Bronchial epithelial cell (primary cell): Measurements from ENCODE around the gene TTC27. TPM values are rescaled to one million over a fixed set of nuclear protein-coding genes. Genes with fewer than 3 reads are reported as not detected.
"Not testable (repeated sequence)": the region's sequence is repeated elsewhere in the genome, so short reads cannot be mapped to it uniquely, and the experiment has no call there.

Experiments
- DNase-seq: peaks from one replicate; pipeline ENCODE4 v3.0.0-alpha.2; 2010; ENCODE audit warnings: low read depth
- FAIRE-seq: peaks from 2 replicates; lab custom pipeline; 2011; peaks lifted over from hg19 to GRCh38; lab: Jason Lieb, UNC
- H3K27me3 ChIP-seq: 2 replicates; pipeline ENCODE4 v1.5.1; 2011; ENCODE audit warnings: low read length; ENCODE audit not compliant: control insufficient read depth, insufficient read depth
- H3K36me3 ChIP-seq: 2 replicates; pipeline ENCODE4 v1.5.1; 2011; ENCODE audit warnings: low read length; ENCODE audit not compliant: control insufficient read depth, insufficient read depth
- H3K4me3 ChIP-seq: 2 replicates; pipeline ENCODE4 v1.5.1; 2011; ENCODE audit warnings: mild to moderate bottlenecking, low read depth, low read length, control low read depth
- total RNA-seq: library from RNA; depleted of rRNA; stranded (reverse); fragments of >200 nt; gene quantifications from 2 replicates; pipeline ENCODE4 v1.2.1, GENCODE V29; 2014
- TF ChIP-seq, protein P1 (sequence below): IDR thresholded peaks from 2 replicates; pipeline ENCODE4 v1.5.1; 2011; ENCODE audit warnings: mild to moderate bottlenecking, moderate library complexity, low read length, control low read depth, inconsistent platforms; ENCODE audit not compliant: insufficient read depth, severe bottlenecking

The TTC27 gene
- total RNA-seq, 1 donor from 2014 or later: 25.3 TPM

DNA sequence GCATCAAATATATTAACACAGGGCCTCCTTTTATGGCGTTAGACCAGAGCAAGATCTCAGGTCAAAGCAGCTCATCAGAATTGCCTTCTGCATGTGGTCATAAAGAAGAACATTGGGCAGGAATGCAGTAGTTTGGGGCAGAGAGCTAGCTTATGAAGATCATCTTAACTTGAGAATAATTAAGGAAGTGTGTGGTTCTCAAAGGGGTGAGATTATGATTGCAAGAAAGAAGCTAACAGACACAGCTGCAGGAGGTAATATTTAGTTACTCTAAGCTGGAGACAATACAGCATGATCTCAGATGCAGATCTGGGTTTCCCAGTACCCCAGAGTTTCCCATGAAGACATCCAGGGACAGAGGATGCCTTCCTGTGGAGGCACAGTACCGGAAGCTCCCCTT, 91.6 kb downstream of the TTC27 start:
- DNase-seq (no peak), FAIRE-seq (no peak)
- TF ChIP-seq, protein P1, sequence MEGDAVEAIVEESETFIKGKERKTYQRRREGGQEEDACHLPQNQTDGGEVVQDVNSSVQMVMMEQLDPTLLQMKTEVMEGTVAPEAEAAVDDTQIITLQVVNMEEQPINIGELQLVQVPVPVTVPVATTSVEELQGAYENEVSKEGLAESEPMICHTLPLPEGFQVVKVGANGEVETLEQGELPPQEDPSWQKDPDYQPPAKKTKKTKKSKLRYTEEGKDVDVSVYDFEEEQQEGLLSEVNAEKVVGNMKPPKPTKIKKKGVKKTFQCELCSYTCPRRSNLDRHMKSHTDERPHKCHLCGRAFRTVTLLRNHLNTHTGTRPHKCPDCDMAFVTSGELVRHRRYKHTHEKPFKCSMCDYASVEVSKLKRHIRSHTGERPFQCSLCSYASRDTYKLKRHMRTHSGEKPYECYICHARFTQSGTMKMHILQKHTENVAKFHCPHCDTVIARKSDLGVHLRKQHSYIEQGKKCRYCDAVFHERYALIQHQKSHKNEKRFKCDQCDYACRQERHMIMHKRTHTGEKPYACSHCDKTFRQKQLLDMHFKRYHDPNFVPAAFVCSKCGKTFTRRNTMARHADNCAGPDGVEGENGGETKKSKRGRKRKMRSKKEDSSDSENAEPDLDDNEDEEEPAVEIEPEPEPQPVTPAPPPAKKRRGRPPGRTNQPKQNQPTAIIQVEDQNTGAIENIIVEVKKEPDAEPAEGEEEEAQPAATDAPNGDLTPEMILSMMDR: no peak

DNA sequence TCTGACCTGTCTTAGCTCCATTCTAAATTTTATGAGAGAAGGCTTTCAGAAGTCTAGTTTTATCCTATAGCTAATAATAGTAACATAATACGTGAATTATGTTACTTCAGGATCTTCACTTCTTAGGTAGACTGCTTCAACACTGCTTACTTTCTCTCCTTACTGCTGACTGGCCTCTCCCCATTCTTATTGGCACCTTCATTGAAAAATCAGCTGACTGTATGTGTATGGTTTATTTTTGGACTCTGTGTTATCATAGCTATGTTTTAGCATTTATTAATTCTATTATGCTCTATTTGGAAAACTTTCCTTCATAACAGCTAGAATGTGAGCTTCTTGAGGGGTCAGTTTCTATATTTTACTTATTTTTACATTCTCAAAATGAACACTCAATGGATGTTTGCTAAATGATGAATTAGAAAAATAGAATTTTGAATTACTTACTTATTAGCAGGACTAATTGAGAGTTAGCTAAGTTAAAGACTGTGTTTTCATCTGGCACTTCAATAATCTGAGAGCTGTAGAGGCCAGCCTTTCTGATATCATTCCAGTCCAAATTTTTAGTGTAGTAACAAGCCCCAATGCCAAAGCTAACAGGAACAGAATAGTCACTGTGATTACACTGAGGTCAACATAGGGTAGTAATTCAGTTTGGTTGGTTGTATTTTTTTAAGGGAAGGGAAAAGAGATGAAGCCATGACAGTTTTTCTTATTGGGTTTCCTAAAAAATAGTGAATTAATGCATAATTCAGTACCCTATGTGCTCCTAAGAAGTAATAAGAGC, 92.3 kb downstream of the TTC27 start:
- no peak for FAIRE-seq
- DNase-seq: no peak
- Histone ChIP-seq H3K36me3 (no peaks in the 10 kb centered on the region), H3K4me3 (no peak overlapping the region), H3K27me3 (no peaks in the 10 kb centered on the region)
- TF ChIP-seq, protein P1: no peak

More for the DNA sequence above, 91.6 kb downstream of the TTC27 start:
- Histone ChIP-seq H3K36me3 (no peaks in the 10 kb centered on the region), H3K27me3 (no peaks in the 10 kb centered on the region), H3K4me3 (no peak overlapping the region)

DNA sequence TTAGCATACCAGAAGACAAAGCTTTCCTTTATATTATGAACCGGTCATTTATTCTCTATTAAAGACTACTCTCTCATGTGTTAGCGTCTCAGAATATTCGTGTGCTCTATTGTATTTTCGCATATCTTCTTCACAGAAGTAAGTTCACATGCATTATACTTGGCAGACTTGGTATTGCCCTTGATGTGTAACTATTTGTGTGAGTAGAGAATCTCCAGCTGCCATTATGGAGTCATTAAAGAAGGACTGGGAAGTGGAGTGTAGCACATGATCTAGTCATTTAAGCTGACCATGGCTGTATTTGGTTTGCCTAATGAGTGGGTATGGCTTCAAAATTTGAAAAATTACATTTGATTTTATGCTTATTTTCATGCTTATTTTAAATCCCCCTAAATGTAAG, 92.9 kb downstream of the TTC27 start:
- no peak overlapping the region for H3K4me3 ChIP-seq
- no peak for DNase-seq
- H3K36me3 ChIP-seq: no peaks in the 10 kb centered on the region
- H3K27me3 ChIP-seq: no peaks in the 10 kb centered on the region
- TF ChIP-seq, protein P1: no peak
- FAIRE-seq: no peak

DNA sequence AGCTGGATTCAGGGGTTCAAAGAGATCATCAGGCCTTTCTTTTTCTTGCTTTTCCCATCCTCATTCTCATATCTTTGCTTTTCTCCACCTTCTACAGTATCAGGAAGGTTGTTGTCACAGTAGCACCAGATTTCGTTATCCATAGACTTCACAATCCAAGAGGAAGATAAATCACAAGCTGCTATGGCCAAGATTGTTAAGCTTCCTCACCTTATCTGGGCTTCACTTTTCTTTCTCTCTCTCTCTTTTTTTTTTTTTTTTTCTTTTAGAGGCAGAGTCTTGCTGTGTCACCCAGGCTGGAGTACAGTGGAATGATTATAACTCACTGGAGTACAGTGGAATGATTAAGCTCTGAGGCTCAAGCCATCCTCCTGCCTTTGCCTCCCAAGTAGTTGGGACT, 93.5 kb downstream of the TTC27 start:
- FAIRE-seq (no peak), DNase-seq (no peak)
- Histone ChIP-seq H3K4me3 (no peak overlapping the region), H3K36me3 (no peaks in the 10 kb centered on the region), H3K27me3 (no peaks in the 10 kb centered on the region)
- TF ChIP-seq, protein P1: no peak

DNA sequence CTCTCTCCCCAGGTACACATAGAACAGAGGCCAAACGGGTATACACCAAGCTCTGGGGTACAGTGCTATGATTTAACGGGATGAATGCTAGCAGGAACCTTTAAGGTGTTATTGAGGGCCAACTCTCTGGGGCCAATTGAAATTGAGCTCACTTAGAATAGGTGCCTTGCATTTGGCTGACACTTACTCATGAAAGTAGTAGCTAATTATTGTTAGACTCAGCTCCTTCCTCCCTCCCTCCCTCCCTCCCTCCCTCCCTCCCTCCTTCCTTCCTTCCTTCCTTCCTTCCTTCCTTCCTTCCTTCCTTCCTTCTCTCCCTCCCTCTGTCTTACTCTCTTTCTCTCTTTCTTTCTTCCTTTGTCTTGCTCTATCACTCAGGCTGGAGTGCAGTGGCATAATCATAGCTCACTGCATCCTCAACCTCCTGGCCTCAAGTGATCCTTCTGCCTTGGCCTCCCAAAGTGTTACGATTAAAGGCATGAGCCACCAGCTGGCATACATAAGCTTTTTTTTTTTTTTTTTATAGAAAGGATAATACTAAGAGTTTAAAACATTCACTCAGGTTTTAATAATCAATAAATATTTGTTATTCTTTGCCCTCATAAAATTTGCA, 95.7 kb downstream of the TTC27 start:
- DNase-seq (no peak), FAIRE-seq (no peak)
- H3K36me3 ChIP-seq: no peaks in the 10 kb centered on the region
- H3K27me3 ChIP-seq: no peaks in the 10 kb centered on the region
- no peak overlapping the region for H3K4me3 ChIP-seq
- TF ChIP-seq, protein P1: no peak

DNA sequence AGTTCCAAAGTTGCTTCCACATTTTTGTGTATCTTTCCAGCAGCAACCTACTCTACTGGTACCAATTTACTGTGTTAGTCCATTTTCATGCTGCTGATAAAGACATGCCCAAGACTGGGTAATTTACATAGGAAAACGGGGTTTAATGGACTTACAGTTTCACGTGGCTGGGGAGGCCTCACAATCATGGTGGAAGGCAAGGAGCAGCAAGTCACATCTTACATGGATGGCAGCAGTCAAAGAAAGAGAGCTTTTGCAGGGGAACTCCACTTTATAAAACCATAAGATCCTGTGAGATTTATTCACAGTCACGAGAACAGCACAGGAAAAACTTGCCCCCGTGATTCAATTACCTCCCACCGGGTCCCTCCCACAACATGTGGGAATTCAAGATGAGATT, 98.8 kb downstream of the TTC27 start:
- not testable (repeated sequence) for H3K27me3 ChIP-seq, FAIRE-seq, H3K36me3 ChIP-seq, H3K4me3 ChIP-seq, DNase-seq
